Omental fat pad (tissue), 4 donors: Measurements from ENCODE around the gene SAP30BP. TPM values are rescaled to one million over a fixed set of nuclear protein-coding genes. Genes with fewer than 3 reads are reported as not detected.

Source experiments
- ATAC-seq: fragments of 150-250 bp; one replicate; pipeline ENCODE4 v1.9.1; 2016; ENCODE audit warnings: mild to moderate bottlenecking, moderate library complexity; ENCODE audit not compliant: low FRiP score
- DNase-seq: peaks from one replicate; pipeline ENCODE4 v3.0.0-alpha.2; 2019; ENCODE audit warnings: low spot score
- total RNA-seq, 4 donors: library from RNA; depleted of rRNA; stranded (reverse); fragments of >200 nt; gene quantifications; one replicate each; pipeline ENCODE4 v1.1.0, GENCODE V29; 2016
- TF ChIP-seq, protein P1 (sequence below), 3 donors: fragments of 450-650 bp; IDR thresholded peaks; one replicate each; pipeline ENCODE4 v1.5.1; 2016 to 2017; ENCODE audit warnings: antibody characterized with exemption in 3 of 3, mild to moderate bottlenecking in 3 of 3, moderate library complexity in 2 of 3

Gene SAP30BP
- total RNA-seq, 4 donors from 2014 or later: 52.9 to 105 (median 68.8) TPM

DNA sequence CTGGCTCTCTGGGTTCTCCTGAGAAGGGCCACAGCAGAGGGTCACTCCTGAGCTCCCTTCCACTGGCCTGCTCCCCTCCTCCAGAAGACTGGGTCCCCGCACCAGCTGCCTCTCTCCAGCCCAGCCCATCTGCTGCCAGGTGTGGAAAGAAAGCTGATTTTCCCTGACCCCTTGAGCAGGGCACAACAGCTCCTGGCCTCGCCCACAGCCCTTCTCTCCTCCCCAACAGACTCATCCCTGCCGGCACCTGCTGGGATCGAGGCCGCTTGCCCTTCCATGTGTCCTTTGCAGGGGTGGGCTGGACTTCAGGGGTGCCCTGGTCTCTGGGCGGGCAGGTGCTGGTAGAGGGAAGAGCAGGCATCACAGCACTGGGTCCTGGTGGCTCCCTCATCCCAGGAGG, 38.7 kb upstream of the SAP30BP start:
- TF ChIP-seq, protein P1, sequence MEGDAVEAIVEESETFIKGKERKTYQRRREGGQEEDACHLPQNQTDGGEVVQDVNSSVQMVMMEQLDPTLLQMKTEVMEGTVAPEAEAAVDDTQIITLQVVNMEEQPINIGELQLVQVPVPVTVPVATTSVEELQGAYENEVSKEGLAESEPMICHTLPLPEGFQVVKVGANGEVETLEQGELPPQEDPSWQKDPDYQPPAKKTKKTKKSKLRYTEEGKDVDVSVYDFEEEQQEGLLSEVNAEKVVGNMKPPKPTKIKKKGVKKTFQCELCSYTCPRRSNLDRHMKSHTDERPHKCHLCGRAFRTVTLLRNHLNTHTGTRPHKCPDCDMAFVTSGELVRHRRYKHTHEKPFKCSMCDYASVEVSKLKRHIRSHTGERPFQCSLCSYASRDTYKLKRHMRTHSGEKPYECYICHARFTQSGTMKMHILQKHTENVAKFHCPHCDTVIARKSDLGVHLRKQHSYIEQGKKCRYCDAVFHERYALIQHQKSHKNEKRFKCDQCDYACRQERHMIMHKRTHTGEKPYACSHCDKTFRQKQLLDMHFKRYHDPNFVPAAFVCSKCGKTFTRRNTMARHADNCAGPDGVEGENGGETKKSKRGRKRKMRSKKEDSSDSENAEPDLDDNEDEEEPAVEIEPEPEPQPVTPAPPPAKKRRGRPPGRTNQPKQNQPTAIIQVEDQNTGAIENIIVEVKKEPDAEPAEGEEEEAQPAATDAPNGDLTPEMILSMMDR (IDR thresholded peaks at IDR 0.05): no peak
- DNase-seq (no peak), ATAC-seq (no peak)

DNA sequence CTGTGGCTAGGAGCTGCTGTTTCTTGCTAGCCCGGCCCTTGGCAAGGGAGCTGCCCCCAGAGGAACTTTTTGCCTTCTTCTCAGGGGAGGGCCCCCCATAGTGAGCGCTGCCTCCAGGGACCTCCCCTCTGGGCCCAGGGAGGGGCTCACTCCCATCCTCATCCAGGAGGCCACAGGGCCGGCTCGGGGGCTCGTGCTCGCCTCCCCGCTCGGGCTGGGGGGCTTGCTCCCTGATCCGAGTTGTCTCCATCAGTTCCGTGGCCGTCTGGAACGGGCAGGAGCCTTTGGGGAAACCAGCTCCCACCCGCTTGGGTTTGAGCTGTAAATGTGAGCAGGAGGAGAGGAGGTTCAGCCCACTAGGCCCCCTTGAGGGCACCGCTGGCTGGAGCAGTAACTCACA, 38.0 kb upstream of the SAP30BP start:
- ATAC-seq: no peak
- TF ChIP-seq, protein P1 (IDR thresholded peaks at IDR 0.05): no peak
- no peak for DNase-seq

DNA sequence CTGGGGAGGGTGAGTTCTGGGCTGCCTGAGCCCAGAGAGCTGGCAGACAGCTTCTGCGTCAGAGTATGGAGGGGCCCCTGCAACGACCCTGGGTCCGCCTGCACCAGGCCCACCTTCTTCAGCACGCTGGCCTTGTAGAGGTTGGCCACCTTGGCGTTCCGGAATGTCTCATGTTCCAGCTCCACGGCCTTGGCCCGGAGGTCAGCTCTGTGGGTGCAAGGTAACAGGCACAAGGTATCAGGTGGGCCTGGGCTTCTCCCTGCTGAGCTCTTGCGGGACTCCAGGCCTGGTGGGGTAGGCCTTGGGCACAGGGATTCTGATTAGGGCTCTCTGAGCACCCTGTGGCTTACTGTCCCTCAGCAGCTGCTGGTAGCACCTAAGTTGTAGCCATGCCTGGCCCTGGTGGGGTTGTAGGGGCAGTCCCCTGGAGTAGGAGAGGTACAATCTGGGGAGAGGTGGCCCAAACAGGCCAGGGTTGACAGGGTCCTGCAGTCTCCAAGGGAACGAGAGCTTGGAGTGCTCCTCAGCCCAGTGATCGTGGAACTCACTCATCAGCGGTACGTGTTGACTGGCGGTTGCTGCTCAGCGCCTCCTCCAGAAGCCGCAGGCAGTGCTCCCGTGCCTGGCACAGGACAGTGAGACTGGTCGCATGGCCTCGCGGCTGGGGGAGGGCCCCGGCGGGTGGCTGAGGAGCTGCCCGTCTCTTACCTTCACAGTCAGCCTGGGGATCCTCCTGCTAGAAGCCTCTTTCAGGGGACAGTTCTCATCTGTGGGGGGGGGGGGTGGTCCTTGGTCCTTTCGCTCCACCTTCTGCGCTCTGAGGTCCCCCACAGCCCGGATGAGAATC, 36.8 kb upstream of the SAP30BP start:
- ATAC-seq: no peak
- no peak for DNase-seq
- TF ChIP-seq, protein P1 (IDR thresholded peaks at IDR 0.05): no peak

DNA sequence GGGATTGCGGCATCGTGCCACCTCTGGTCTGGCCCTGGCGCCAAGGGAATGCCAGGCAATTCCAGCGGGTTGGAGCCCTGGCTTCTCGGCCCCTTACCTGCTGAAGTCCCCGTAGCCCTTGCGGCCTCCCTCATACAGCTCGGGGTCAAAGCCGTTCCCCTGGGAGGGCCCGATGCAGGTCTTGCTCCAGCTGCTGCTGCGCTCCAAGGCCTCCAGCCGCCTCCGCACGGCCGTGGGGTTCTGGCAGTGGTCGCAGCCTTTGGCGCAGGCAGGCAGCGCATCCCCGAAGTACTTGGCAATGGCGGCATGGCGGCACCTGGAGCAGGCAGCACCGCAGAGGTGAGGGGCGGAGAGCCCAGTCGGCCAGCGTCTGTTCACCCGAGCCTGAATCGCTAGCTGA, 35.8 kb upstream of the SAP30BP start:
- DNase-seq (no peak), ATAC-seq (no peak)
- TF ChIP-seq, protein P1 (IDR thresholded peaks at IDR 0.05): no peak

DNA sequence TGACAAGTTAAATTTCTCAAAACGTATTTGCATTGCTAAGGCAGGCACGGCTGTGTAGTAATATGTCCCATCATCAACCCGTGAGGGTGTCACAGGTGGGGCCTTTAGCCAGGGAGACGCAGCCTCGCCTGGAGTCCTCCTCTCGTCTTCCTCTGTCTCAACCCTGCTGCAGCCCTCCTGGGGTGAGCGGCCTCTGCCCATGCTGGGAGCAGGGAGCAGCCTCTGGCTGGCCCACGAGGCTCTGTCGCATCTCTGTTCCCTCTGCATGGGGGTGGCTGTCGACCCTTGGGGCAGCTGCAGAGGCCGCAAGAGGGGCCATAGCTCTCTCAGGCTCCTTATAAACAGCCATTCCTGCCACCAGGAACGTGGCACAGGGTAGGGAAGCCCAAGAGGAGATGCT, 34.7 kb upstream of the SAP30BP start:
- TF ChIP-seq, protein P1 (IDR thresholded peaks at IDR 0.05): no peak
- ATAC-seq (no peak), DNase-seq (no peak)

DNA sequence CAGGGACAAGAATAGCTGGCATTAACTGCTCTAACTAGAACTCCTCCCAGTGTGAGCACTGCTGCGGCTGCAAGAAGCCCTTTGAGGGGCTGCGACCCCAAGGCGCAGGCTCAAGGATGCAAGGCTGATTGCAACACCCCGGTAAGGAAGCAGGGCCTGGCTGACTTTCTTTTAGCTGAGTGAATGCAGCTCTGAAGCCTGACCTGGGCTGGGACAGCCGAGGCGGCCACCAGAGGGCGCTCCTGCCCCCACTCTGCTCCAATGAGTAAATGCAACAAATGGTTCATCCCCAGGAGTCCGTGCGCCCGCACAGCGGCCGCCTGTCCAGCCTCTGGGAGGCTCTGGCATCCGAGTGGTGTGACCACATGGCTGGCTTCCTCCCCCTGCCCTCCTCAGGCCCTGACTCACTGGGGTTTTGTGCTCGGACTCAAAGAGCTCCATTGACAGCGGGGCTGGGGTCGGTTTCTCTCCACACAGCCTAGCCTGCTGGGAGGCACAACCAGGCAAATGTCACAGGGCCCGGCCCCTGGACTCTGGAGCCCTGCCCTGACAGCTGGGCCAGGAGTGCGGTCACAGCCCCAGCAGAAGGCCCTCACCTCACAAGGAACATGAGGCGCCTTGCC, 34.2 kb upstream of the SAP30BP start, which contains the start of gene SMIM5:
Gene SMIM5 (plus strand): TSS at position 572 of the 623 bp plus-strand sequence. CDS start 6,768 bp downstream, outside the sequence.
- DNase-seq: peak; percentile 84
- peak; percentile 65 for ATAC-seq
- TF ChIP-seq, protein P1 (IDR thresholded peaks at IDR 0.05): peak in 2 of 3 donors; percentile 68 to 89
